ENCODE data around the gene SYNE1. TPM values are rescaled to one million over a fixed set of nuclear protein-coding genes. Genes with fewer than 3 reads are reported as not detected.
"Not testable (repeated sequence)": the region's sequence is repeated elsewhere in the genome, so short reads cannot be mapped to it uniquely, and the experiment has no call there.

SYNE1 gene
- total RNA-seq, 2 experiments from 2014 or later: 74.6 to 140 TPM

- intact Hi-C loops (cut with micrococcal nuclease; ENCODE audit: unreplicated experiment): no loop called here
- no peak overlapping the region for H3K4me2 ChIP-seq (ENCODE audit: low read length)
- no peaks in the 10 kb centered on the region for H3K4me1 ChIP-seq (ENCODE audit: insufficient read depth, low read length, poor library complexity, severe bottlenecking)
- H3K9me3 ChIP-seq (ENCODE audit: low read length): no peaks in the 10 kb centered on the region
- H3K36me3 ChIP-seq (ENCODE audit: insufficient read depth, low read length): no peaks in the 10 kb centered on the region
- ChIA-PET POLR2A (no interaction called here), CTCF (ENCODE audit: unreplicated experiment) (no interaction called here)
- no peak for DNase-seq (ENCODE audit: low spot score)
- no peaks in the 10 kb centered on the region for H4K20me1 ChIP-seq (ENCODE audit: insufficient read depth, low read length)
- no peak overlapping the region for H3K4me3 ChIP-seq (ENCODE audit: low read depth, low read length, poor library complexity, severe bottlenecking)
- H3K79me2 ChIP-seq (ENCODE audit: insufficient read depth, low read depth, low read length): no peaks in the 10 kb centered on the region
- BruUV-seq (replicated peaks): no TSS peak
- no peak overlapping the region for H2AFZ ChIP-seq (ENCODE audit: low read length)
- no peak overlapping the region for H3K27ac ChIP-seq (ENCODE audit: low read depth, low read length, poor library complexity, severe bottlenecking)
- H3K9me2 ChIP-seq (ENCODE audit: insufficient read depth, low read length): no peaks in the 10 kb centered on the region
- no peak for TF ChIP-seq CTCF (conservative IDR thresholded peaks at IDR 0.05; ENCODE audit: low read length)
- TF ChIP-seq EZH2phosphoT487 (IDR thresholded peaks at IDR 0.05; ENCODE audit: borderline replicate concordance, low read depth, low read length): no peak
These were observed 74.0 kb downstream of the SYNE1 start for GRCh38 chr6:152563177-152563576.

GRCh38 chr6:152558798-152559197 lies 78.4 kb downstream of the SYNE1 start:
- H3K9me2 ChIP-seq (ENCODE audit: insufficient read depth, low read length); H3K4me3 ChIP-seq (ENCODE audit: low read depth, low read length, poor library complexity, severe bottlenecking); DNase-seq (ENCODE audit: low spot score); H3K4me2 ChIP-seq (ENCODE audit: low read length); H3K4me1 ChIP-seq (ENCODE audit: insufficient read depth, low read length, poor library complexity, severe bottlenecking); BruUV-seq (replicated peaks); H3K27ac ChIP-seq (ENCODE audit: low read depth, low read length, poor library complexity, severe bottlenecking); H2AFZ ChIP-seq (ENCODE audit: low read length); H4K20me1 ChIP-seq (ENCODE audit: insufficient read depth, low read length); CTCF ChIA-PET (ENCODE audit: unreplicated experiment); H3K36me3 ChIP-seq (ENCODE audit: insufficient read depth, low read length); H3K9me3 ChIP-seq (ENCODE audit: low read length); H3K79me2 ChIP-seq (ENCODE audit: insufficient read depth, low read depth, low read length): not testable (repeated sequence)
- POLR2A ChIA-PET: interaction anchor here (1.2 kb wide), 1 partner anchor 12 kb away, joined by 3 read pairs; no protein-coding TSS in a partner anchor
- intact Hi-C loops (cut with micrococcal nuclease; ENCODE audit: unreplicated experiment): loop anchor here (10.0 kb wide), 1 partner anchor 386 kb away; no protein-coding TSS in a partner anchor

- CTCF ChIA-PET (ENCODE audit: unreplicated experiment): no interaction called here
These were observed 79.7 kb downstream of the SYNE1 start for GRCh38 chr6:152557502-152557901.

More at GRCh38 chr6:152557502-152557901, 79.7 kb downstream of the SYNE1 start:
- Histone ChIP-seq H3K4me1 (ENCODE audit: insufficient read depth, low read length, poor library complexity, severe bottlenecking) (no peaks in the 10 kb centered on the region), H3K79me2 (ENCODE audit: insufficient read depth, low read depth, low read length) (no peaks in the 10 kb centered on the region), H4K20me1 (ENCODE audit: insufficient read depth, low read length) (no peaks in the 10 kb centered on the region), H3K4me3 (ENCODE audit: low read depth, low read length, poor library complexity, severe bottlenecking) (no peak overlapping the region), H3K36me3 (ENCODE audit: insufficient read depth, low read length) (no peaks in the 10 kb centered on the region), H3K27ac (ENCODE audit: low read depth, low read length, poor library complexity, severe bottlenecking) (no peak overlapping the region), H2AFZ (ENCODE audit: low read length) (no peak overlapping the region), H3K9me2 (ENCODE audit: insufficient read depth, low read length) (no peaks in the 10 kb centered on the region), H3K4me2 (ENCODE audit: low read length) (no peak overlapping the region), H3K9me3 (ENCODE audit: low read length) (no peaks in the 10 kb centered on the region)
- TF ChIP-seq EZH2phosphoT487 (IDR thresholded peaks at IDR 0.05; ENCODE audit: borderline replicate concordance, low read depth, low read length): no peak
- TF ChIP-seq CTCF (conservative IDR thresholded peaks at IDR 0.05; ENCODE audit: low read length): no peak
- POLR2A ChIA-PET: interaction anchor here (0.6 to 1.2 kb wide), 7 partner anchors 9 to 216 kb away, joined by 3 to 4 read pairs (median 3); no protein-coding TSS in a partner anchor
- no TSS peak for BruUV-seq (replicated peaks)
- DNase-seq (ENCODE audit: low spot score): no peak
- intact Hi-C loops (cut with micrococcal nuclease; ENCODE audit: unreplicated experiment): loop anchor here (10.0 kb wide), 1 partner anchor 387 kb away; no protein-coding TSS in a partner anchor

Data from OCI-LY7 (cell line).